ENCODE data around the gene SLC7A1. TPM values are rescaled to one million over a fixed set of nuclear protein-coding genes. Genes with fewer than 3 reads are reported as not detected.
A peak's percentile ranks its signal among the peaks of the same experiment; 100 is the strongest.

SLC7A1 gene
- total RNA-seq, 1 donor from 2014 or later: 20.0 TPM

DNA sequence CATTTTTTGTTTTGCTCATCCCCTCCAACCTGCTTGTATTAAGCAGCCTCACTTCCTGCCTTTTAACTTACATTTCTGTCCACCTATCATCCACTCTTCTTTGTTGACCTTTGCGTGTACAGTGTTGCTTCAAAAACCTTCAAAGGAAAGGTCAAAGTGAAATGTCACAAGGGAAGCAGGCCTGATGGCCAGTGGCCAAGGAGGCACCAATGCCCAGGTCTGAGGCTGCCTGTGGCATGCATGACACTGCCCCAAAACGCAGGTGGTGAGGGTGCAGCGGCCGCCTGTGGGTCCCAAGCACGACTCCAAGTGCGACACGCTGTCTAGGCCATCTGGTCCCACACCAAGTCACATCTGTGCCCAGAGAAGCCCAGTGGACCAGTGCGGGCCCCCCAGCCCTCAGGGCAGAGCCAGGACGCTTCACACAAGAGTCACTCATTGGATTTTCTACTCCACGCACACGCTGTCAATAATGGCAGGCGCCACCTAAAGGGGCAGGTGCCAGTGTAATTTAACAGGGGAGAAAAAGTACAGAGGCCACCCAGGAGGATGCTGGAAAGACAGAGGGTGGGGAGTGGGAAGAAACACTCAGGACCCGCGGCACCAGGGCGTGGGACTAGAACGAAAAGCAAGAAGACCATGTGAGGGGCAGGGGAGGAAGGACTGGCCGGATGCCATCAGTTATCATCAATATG, 23.5 kb downstream of the SLC7A1 start:
- H3K4me3 Mint-ChIP-seq: no peak overlapping the region
- peaks cover 3% of the 10 kb centered on the region for H3K36me3 Mint-ChIP-seq
- H3K27ac Mint-ChIP-seq: no peak overlapping the region
- no peak for DNase-seq (ENCODE audit: low spot score in 2 of 2, unreplicated experiment in 2 of 2)
- H3K9me3 Mint-ChIP-seq: no peaks in the 10 kb centered on the region
- no peak for TF ChIP-seq CTCF (IDR thresholded peaks at IDR 0.05; ENCODE audit: unreplicated experiment)
- H3K27me3 Mint-ChIP-seq (ENCODE audit: low read depth): no peaks in the 10 kb centered on the region
- peaks cover 29% of the 10 kb centered on the region for H3K4me1 Mint-ChIP-seq

GRCh38 chr13:29570051-29570654, 25.3 kb downstream of the SLC7A1 start:
- H3K36me3 Mint-ChIP-seq: no peaks in the 10 kb centered on the region
- DNase-seq (ENCODE audit: low spot score in 2 of 2, unreplicated experiment in 2 of 2): no peak
- H3K27ac Mint-ChIP-seq: peak overlapping the region; percentile 73
- H3K4me3 Mint-ChIP-seq: no peak overlapping the region
- H3K9me3 Mint-ChIP-seq: no peaks in the 10 kb centered on the region
- H3K4me1 Mint-ChIP-seq: peaks cover 33% of the 10 kb centered on the region
- TF ChIP-seq CTCF (IDR thresholded peaks at IDR 0.05; ENCODE audit: unreplicated experiment): no peak
- H3K27me3 Mint-ChIP-seq (ENCODE audit: low read depth): no peaks in the 10 kb centered on the region

- peaks cover 35% of the 10 kb centered on the region for H3K4me1 Mint-ChIP-seq
Observed at GRCh38 chr13:29569253-29570050, 26.0 kb downstream of the SLC7A1 start.

GRCh38 chr13:29568731-29569130, 26.8 kb downstream of the SLC7A1 start:
- Mint-ChIP-seq H3K9me3 (no peaks in the 10 kb centered on the region), H3K36me3 (no peaks in the 10 kb centered on the region), H3K4me3 (no peak overlapping the region), H3K4me1 (peaks cover 38% of the 10 kb centered on the region), H3K27ac (no peak overlapping the region), H3K27me3 (ENCODE audit: low read depth) (no peaks in the 10 kb centered on the region)
- no peak for DNase-seq (ENCODE audit: low spot score in 2 of 2, unreplicated experiment in 2 of 2)
- no peak for TF ChIP-seq CTCF (IDR thresholded peaks at IDR 0.05; ENCODE audit: unreplicated experiment)

More at GRCh38 chr13:29569253-29570050, 26.0 kb downstream of the SLC7A1 start:
- no peak overlapping the region for H3K4me3 Mint-ChIP-seq
- TF ChIP-seq CTCF (IDR thresholded peaks at IDR 0.05; ENCODE audit: unreplicated experiment): no peak
- no peaks in the 10 kb centered on the region for H3K9me3 Mint-ChIP-seq
- H3K27me3 Mint-ChIP-seq (ENCODE audit: low read depth): no peaks in the 10 kb centered on the region
- DNase-seq (ENCODE audit: low spot score in 2 of 2, unreplicated experiment in 2 of 2): no peak
- peak overlapping the region; percentile 76 for H3K27ac Mint-ChIP-seq
- no peaks in the 10 kb centered on the region for H3K36me3 Mint-ChIP-seq

DNA sequence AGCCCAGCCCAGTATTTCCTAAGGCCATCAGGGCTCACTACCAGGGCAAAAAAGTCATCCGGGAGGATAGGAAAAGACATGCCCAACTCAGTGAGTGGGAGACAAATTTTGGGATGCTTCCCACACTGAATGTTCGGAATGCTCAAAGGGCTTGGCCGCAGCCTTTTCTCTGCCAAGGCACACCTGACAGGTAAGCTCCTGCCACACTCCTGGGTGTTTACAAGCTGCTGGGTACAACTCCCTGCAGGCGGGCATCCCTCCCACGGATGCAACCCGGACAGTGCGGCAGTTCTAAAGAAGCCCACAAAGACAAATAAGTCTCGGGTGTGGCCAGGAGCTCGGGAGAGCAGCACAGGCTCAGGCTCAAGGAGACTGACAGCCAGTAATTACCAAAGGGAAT, 28.1 kb downstream of the SLC7A1 start:
- Mint-ChIP-seq H3K36me3 (no peaks in the 10 kb centered on the region), H3K4me1 (peaks cover 38% of the 10 kb centered on the region), H3K27me3 (ENCODE audit: low read depth) (no peaks in the 10 kb centered on the region), H3K9me3 (no peaks in the 10 kb centered on the region), H3K4me3 (no peak overlapping the region), H3K27ac (no peak overlapping the region)
- DNase-seq (ENCODE audit: low spot score in 2 of 2, unreplicated experiment in 2 of 2): no peak
- no peak for TF ChIP-seq CTCF (IDR thresholded peaks at IDR 0.05; ENCODE audit: unreplicated experiment)
